ENCODE data around the gene TAX1BP3. TPM values are rescaled to one million over a fixed set of nuclear protein-coding genes. Genes with fewer than 3 reads are reported as not detected.
A peak's percentile ranks its signal among the peaks of the same experiment; 100 is the strongest.

TAX1BP3 gene, protein sequence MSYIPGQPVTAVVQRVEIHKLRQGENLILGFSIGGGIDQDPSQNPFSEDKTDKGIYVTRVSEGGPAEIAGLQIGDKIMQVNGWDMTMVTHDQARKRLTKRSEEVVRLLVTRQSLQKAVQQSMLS
- total RNA-seq = 10 to 100 TPM; 72.9 to 82.7 TPM

DNA sequence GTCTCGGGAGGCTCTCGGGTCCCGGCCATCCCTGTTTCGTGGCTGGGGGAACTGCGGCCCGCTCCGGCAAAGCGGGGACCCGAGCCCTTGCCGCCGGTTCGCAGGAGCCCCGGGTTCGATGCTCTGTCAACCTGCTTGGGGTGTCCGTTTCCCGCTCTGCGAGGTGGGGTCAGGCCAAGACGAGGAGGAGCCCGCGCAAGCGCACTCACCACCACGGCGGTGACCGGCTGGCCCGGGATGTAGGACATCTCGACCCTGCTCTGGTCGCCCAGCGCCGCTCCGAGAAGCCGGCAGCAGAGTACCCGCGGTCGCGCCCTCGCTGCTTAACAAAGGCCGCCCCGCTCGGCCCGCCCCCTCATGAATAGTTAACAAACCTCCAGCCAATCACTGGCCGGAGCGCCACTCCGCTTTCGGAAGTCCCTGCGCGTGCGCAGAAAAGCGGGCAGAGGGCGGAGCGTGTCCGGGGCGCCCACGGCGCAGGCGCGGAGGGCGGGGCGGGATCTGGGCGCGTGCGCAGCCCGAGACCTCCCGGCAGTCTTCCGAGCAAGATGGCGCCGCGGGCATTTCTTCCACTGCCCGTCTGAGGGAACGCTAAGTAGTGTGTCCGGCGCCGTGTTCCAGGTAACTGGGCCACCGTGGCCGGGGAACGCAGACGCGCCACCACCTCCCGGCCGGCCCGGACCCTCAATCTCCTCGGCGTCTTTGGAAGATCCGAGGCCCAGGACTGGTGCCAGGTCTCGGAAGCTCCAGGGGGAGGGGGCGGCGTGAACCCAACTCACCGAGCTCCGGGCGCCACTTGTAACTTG lies at the start of gene TAX1BP3, which contains the start of gene EMC6:
TSS of gene TAX1BP3 (minus strand) at position 300 of the 806 bp plus-strand sequence. CDS start at position 248, 52 bp downstream.
TSS of gene EMC6 (plus strand) at position 534 of the 806 bp plus-strand sequence. CDS start 335 bp downstream, outside the sequence.
- peaks cover 3 to 5% of the 10 kb centered on the region in 2 donors for H3K36me3 ChIP-seq (replicated peaks in 1 of 2; ENCODE audit: insufficient read depth in 1 of 2, low read depth in 2 of 2)
- no peaks in the 10 kb centered on the region for H3K9me3 ChIP-seq
- H3K4me1 ChIP-seq = peaks cover 42% of the 10 kb centered on the region
- H3K27me3 ChIP-seq = no peaks in the 10 kb centered on the region
- intact Hi-C loops (cut with DNase I) = no loop called here
- peak within 1 kb of the TSS; percentile 96 to 100 (median 100) for H3K27ac ChIP-seq
- H3K4me3 ChIP-seq = peak within 1 kb of the TSS; percentile 72 to 100
- no peak for TF ChIP-seq CTCF (IDR thresholded peaks at IDR 0.05)
- peak; percentile 96 to 99 (median 99) for TF ChIP-seq POLR2A (IDR thresholded peaks at IDR 0.05)
- WGBS, 2 donors = 0 to 7% methylated on average over 3 to 89 of the region's 89 CpGs
- DNase-seq (peak; percentile 98 to 99 (median 99)), ATAC-seq (peak; percentile 90)

DNA sequence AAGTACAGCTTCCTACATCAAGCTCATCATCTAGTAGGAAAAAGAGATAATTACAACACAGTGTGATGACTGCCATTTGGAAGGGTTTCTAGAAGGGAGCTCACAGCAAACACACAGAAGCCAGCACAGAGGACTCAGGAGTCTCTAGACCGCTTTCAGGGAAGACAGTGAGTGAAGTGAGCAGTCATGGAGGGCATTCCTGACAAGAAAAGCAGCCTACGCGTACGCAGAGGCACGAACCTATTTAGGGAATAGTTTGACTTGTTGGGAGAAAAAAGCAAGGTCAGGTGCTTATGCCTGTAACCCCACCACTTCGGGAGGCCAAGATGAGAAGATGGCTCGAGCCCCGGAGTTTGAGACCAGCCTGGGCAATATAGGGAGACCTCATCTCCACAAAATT lies 46.9 kb upstream of the TAX1BP3 start:
- TF ChIP-seq CTCF (IDR thresholded peaks at IDR 0.05) = no peak
- no peak for TF ChIP-seq POLR2A (IDR thresholded peaks at IDR 0.05)
- ATAC-seq = no peak
- no peak overlapping the region for H3K4me3 ChIP-seq
- whole genome bisulfite sequencing, 2 donors = 83 to 87% methylated on average over 8 of the region's 8 CpGs
- no peaks in the 10 kb centered on the region for H3K9me3 ChIP-seq
- no peak for DNase-seq
- H3K36me3 ChIP-seq (replicated peaks in 1 of 2; ENCODE audit: insufficient read depth in 1 of 2, low read depth in 2 of 2) = peaks cover 8 to 23% of the 10 kb centered on the region in 2 donors
- intact Hi-C loops (cut with DNase I) = no loop called here
- no peaks in the 10 kb centered on the region for H3K27me3 ChIP-seq
- no peak overlapping the region for H3K27ac ChIP-seq
- no peaks in the 10 kb centered on the region for H3K4me1 ChIP-seq

DNA sequence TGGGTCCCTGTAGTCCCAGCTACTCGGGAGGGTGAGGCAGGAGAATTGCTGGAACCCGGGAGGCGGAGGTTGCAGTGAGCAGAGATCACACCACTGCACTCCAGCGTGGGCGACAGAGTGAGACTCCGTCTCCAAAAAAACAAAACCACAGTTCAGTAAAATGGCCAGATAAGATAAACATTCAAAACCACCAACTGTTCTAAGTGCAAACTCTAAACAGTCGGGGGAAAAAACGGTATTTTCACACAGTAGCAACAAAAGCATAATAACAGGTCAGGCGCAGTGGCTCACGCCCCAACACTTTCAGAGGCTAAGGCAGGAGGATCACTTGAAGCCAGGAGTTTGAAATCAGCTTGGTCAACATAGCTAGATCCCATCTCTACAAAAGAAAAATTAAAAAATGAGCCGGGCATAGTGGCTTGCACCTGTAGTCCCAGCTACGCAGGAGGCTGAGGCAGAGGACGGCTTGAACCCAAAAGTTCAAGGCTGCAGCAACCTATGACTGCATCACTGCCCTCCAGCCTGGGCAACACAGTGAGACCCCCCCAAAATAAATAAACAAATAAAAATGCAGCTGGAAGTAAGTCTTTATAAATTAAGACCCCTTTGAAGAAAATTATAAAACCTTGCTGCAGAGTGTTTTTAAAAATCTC lies 44.6 kb upstream of the TAX1BP3 start:
- ATAC-seq (no peak), DNase-seq (no peak)
- Histone ChIP-seq H3K9me3 (no peaks in the 10 kb centered on the region), H3K4me3 (no peak overlapping the region), H3K36me3 (replicated peaks in 1 of 2; ENCODE audit: insufficient read depth in 1 of 2, low read depth in 2 of 2) (peaks cover 8 to 20% of the 10 kb centered on the region in 2 donors), H3K27me3 (no peaks in the 10 kb centered on the region), H3K27ac (no peak overlapping the region), H3K4me1 (no peaks in the 10 kb centered on the region)
- WGBS, 2 donors = 76 to 79% methylated on average over 13 of the region's 13 CpGs
- intact Hi-C loops (cut with DNase I) = no loop called here
- TF ChIP-seq CTCF (IDR thresholded peaks at IDR 0.05) (no peak), POLR2A (IDR thresholded peaks at IDR 0.05) (no peak)

DNA sequence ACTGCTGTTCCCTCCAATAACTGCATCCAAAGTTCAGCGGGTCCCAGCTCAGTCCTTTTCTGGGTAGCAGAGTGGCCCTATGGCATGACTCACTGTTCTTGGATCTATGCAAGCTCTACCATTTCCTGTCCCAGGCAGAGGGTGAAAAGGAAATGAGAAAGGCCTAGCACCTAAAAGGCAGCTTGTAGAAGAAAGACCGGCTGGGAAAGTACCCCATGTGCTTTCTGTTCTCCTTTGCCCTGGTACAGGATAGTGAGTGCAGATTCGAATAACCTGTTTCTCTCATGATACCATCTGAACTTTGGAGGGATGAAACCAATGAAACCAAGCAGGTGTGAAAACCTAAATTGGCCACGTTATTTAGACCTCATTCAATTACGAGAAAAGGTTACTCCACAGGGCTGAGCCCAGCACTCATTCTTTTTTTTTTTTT lies 42.6 kb upstream of the TAX1BP3 start:
- peak in 1 of 4 donors; percentile 40 for DNase-seq
- H3K4me1 ChIP-seq = no peaks in the 10 kb centered on the region
- WGBS, 2 donors = 53 to 70% methylated on average over 5 of the region's 5 CpGs
- H3K4me3 ChIP-seq = no peak overlapping the region
- TF ChIP-seq POLR2A (IDR thresholded peaks at IDR 0.05) = no peak
- no peak for TF ChIP-seq CTCF (IDR thresholded peaks at IDR 0.05)
- intact Hi-C loops (cut with DNase I) = no loop called here
- H3K27me3 ChIP-seq = no peaks in the 10 kb centered on the region
- no peaks in the 10 kb centered on the region for H3K9me3 ChIP-seq
- H3K27ac ChIP-seq = no peak overlapping the region
- no peak for ATAC-seq
- peaks cover 8 to 10% of the 10 kb centered on the region in 2 donors for H3K36me3 ChIP-seq (replicated peaks in 1 of 2; ENCODE audit: insufficient read depth in 1 of 2, low read depth in 2 of 2)

All from body of pancreas (tissue), 4 donors.